ENCODE measurements around the gene PTK6.
A peak's percentile ranks its signal among the peaks of the same experiment; 100 is the strongest.

Gene PTK6

GRCh38 chr20:63543131-63543530 is 6.0 kb upstream of the PTK6 start:
- DNase-seq (ENCODE audit: low spot score) = no peak

GRCh38 chr20:63542696-63543095 is 5.5 kb upstream of the PTK6 start:
- DNase-seq (ENCODE audit: low spot score) = no peak

- no peak for DNase-seq (ENCODE audit: low spot score)
These were observed 4.9 kb upstream of the PTK6 start for GRCh38 chr20:63542031-63542559.

GRCh38 chr20:63541371-63541770 is 4.2 kb upstream of the PTK6 start:
- no peak for DNase-seq (ENCODE audit: low spot score)

- DNase-seq (ENCODE audit: low spot score) = no peak
These were observed 3.4 kb upstream of the PTK6 start for GRCh38 chr20:63540417-63541186.

GRCh38 chr20:63539441-63540370 is 2.5 kb upstream of the PTK6 start:
- DNase-seq (ENCODE audit: low spot score) = no peak

- DNase-seq (ENCODE audit: low spot score) = no peak
These were observed 1.9 kb upstream of the PTK6 start for GRCh38 chr20:63539092-63539430.

GRCh38 chr20:63538204-63539091 is 1.3 kb upstream of the PTK6 start:
- no peak for DNase-seq (ENCODE audit: low spot score)

- peak; percentile 85 for DNase-seq (ENCODE audit: low spot score)
These were observed 488 bp upstream of the PTK6 start for GRCh38 chr20:63537525-63538203.

GRCh38 chr20:63536241-63536977 is 767 bp downstream of the PTK6 start:
- DNase-seq (ENCODE audit: low spot score) = no peak

- DNase-seq (ENCODE audit: low spot score) = no peak
These were observed 2.1 kb downstream of the PTK6 start for GRCh38 chr20:63534831-63535651.

GRCh38 chr20:63534427-63534830 is 2.7 kb downstream of the PTK6 start:
- no peak for DNase-seq (ENCODE audit: low spot score)

GRCh38 chr20:63533871-63534393 is 3.2 kb downstream of the PTK6 start:
- DNase-seq (ENCODE audit: low spot score) = no peak

GRCh38 chr20:63533388-63533787 is 3.8 kb downstream of the PTK6 start:
- no peak for DNase-seq (ENCODE audit: low spot score)

- no peak for DNase-seq (ENCODE audit: low spot score)
These were observed 4.7 kb downstream of the PTK6 start for GRCh38 chr20:63532449-63532971.

- no peak for DNase-seq (ENCODE audit: low spot score)
These were observed 5.3 kb downstream of the PTK6 start for GRCh38 chr20:63531686-63532448.

- DNase-seq (ENCODE audit: low spot score) = no peak
These were observed 6.4 kb downstream of the PTK6 start for GRCh38 chr20:63530788-63531160.
